Transverse colon (tissue), 4 donors: ENCODE results near the gene SDHB. TPM values are rescaled to one million over a fixed set of nuclear protein-coding genes. Genes with fewer than 3 reads are reported as not detected.

Experiments used
- DNase-seq: peaks from one replicate; pipeline ENCODE4 v3.0.0-alpha.2; 2019
- H3K27ac ChIP-seq, 4 donors: fragments of 200-600 bp; sonication (generic); 2 replicates each; pipeline ENCODE4 v1.5.1; 2016 to 2018; ENCODE audit warnings: inconsistent platforms in 4 of 4
- H3K27me3 ChIP-seq: fragments of 200-600 bp; sonication (generic); 2 replicates; pipeline ENCODE4 v1.5.1; 2017; ENCODE audit warnings: inconsistent platforms
- H3K36me3 ChIP-seq, 4 donors: fragments of 200-600 bp; sonication (generic); 2 replicates each; pipeline ENCODE4 v1.5.1; 2017 to 2019; ENCODE audit warnings: inconsistent platforms in 4 of 4
- H3K4me1 ChIP-seq, 4 donors: fragments of 200-600 bp; sonication (generic); 2 replicates each; pipeline ENCODE4 v1.5.1; 2017 to 2020; ENCODE audit warnings: inconsistent platforms in 4 of 4
- H3K4me3 ChIP-seq, 4 donors: fragments of 200-600 bp; sonication (generic); 1 replicate in 1 of 4; 2 replicates in 3 of 4; pipeline versions ENCODE4 v1.5.1 to v1.6.1; 2017 to 2019; ENCODE audit warnings: inconsistent platforms in 4 of 4
- H3K9me3 ChIP-seq, 2 donors: fragments of 200-600 bp; sonication (generic); 2 replicates each; pipeline ENCODE4 v1.5.1; 2017 to 2019; ENCODE audit warnings: inconsistent platforms in 2 of 2
- EP300 ChIP-seq: sonication (generic); formaldehyde crosslinking; IDR thresholded peaks from one replicate; pipeline ENCODE4 v1.6.1; 2017; ENCODE audit warnings: antibody characterized with exemption, low read depth
- POLR2A ChIP-seq: fragments of 450-650 bp; IDR thresholded peaks from one replicate; pipeline ENCODE4 v1.6.1; 2016; ENCODE audit warnings: antibody characterized with exemption, mild to moderate bottlenecking, moderate library complexity
- POLR2AphosphoS5 ChIP-seq, 3 donors: sonication (generic); formaldehyde crosslinking; IDR thresholded peaks; one replicate each; pipeline ENCODE4 v1.6.1; 2016; ENCODE audit warnings: antibody characterized with exemption in 3 of 3
- WGBS, 2 donors: methylation state at CpG; one replicate each; pipeline ENCODE4 v1.1.5; 2018; ENCODE audit warnings: low coverage in 1 of 2; 5-methylcytosine and 5-hydroxymethylcytosine counted together
- in situ Hi-C, 4 donors: fragments of 200-750 bp; cut with MboI; loops; one replicate each; pipeline versions ENCODE4 v1.15.0 to v1.15.1; 2017; ENCODE audit warnings: low sequenced_read_pairs in 3 of 4, low pct_ligation_motif_present in 1 of 4, low pct_unique_long_range_greater_than_20kb in 1 of 4
- intact Hi-C: fragments of 100-400 bp; cut with DNase I; formaldehyde crosslinking; loops from one replicate; pipeline ENCODE4 v1.15.1; 2023; ENCODE audit warnings: low total_unique reads
- total RNA-seq, 4 donors: library from RNA; depleted of rRNA; stranded (reverse); fragments of >200 nt; gene quantifications; one replicate each; pipeline ENCODE4 v1.1.0, GENCODE V29; 2016
- TF ChIP-seq, protein P1 (sequence below), 5 experiments: fragments of 200-600 bp in 3 of 5; fragments of 450-650 bp in 2 of 5; sonication (generic) in 3 of 5; IDR thresholded peaks; 1 replicate in 2 of 5; 2 replicates in 3 of 5; pipeline ENCODE4 v1.5.1; 2016 to 2017; ENCODE audit warnings: antibody characterized with exemption in 5 of 5, inconsistent platforms in 3 of 5, mild to moderate bottlenecking in 2 of 5, moderate library complexity in 1 of 5

The SDHB gene
- total RNA-seq = 100 to 1,000 TPM in 3 of 4 donors, 10 to 100 TPM in 1; 98.7 to 266 (median 153) TPM

DNA sequence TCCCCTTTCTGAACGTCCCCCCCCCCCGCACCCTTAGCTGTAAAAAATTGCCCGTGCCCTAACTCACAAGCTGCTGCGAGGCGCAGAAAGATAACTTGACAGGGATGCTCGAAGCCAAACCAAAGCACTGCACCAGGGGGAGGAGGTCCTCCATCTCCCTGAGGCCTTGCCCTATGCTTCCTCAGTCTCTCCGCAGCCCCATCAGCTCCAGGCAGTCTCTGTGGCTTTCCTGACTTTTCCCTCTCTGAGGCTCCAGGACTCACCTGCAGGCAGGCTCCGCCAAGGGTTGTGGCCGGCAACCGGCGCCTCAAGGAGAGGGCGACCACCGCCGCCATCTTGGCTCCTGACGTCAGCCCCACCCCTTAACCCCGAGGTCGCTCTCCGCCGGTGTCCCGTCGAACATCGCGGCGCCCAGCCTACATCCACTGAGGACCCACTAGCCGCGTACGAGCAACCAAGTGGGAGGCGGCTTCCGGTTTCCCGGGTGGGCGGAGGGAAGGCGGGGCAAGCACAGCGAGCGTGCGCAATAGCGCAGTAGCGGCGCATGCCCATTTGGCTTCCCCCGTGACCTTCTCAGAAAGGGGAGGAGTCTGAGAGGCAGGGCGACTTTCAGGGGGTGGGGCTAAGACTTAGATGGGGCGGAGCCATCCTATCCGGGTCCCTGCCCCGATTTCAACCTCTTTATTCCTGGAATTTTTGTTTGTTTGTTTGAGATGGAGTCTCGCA lies at the start of gene SDHB:
Gene SDHB, minus strand, starts transcription at position 348 of the 726 bp plus-strand sequence. Its CDS starts 13 bp downstream, at position 335.
- TF ChIP-seq POLR2AphosphoS5 (IDR thresholded peaks at IDR 0.05) (peak; percentile 97 to 99 (median 97)), POLR2A (peak; percentile 96), EP300 (no peak)
- TF ChIP-seq, protein P1, sequence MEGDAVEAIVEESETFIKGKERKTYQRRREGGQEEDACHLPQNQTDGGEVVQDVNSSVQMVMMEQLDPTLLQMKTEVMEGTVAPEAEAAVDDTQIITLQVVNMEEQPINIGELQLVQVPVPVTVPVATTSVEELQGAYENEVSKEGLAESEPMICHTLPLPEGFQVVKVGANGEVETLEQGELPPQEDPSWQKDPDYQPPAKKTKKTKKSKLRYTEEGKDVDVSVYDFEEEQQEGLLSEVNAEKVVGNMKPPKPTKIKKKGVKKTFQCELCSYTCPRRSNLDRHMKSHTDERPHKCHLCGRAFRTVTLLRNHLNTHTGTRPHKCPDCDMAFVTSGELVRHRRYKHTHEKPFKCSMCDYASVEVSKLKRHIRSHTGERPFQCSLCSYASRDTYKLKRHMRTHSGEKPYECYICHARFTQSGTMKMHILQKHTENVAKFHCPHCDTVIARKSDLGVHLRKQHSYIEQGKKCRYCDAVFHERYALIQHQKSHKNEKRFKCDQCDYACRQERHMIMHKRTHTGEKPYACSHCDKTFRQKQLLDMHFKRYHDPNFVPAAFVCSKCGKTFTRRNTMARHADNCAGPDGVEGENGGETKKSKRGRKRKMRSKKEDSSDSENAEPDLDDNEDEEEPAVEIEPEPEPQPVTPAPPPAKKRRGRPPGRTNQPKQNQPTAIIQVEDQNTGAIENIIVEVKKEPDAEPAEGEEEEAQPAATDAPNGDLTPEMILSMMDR (IDR thresholded peaks at IDR 0.05) = no peak

GRCh38 chr1:17102232-17102631 lies 48.4 kb upstream of the SDHB start:
- Histone ChIP-seq H3K9me3 (no peaks in the 10 kb centered on the region), H3K27me3 (no peaks in the 10 kb centered on the region), H3K27ac (no peak overlapping the region), H3K4me3 (no peak overlapping the region), H3K4me1 (peaks cover 0 to 18% (median 2%) of the 10 kb centered on the region in 4 donors), H3K36me3 (no peaks in the 10 kb centered on the region)
- no peak for DNase-seq
- WGBS, 2 donors = 71 to 100% methylated on average over 1 to 2 of the region's 2 CpGs
- in situ Hi-C loops (no loop called here), intact Hi-C loops (no loop called here)
- TF ChIP-seq POLR2A = no peak
- TF ChIP-seq, protein P1 (IDR thresholded peaks at IDR 0.05) = no peak
- TF ChIP-seq EP300 = no peak
- no peak for TF ChIP-seq POLR2AphosphoS5 (IDR thresholded peaks at IDR 0.05)

More for the DNA sequence above, at the start of gene SDHB:
- Histone ChIP-seq H3K4me3 (peak within 1 kb of the TSS; percentile 46 to 96 (median 61)), H3K9me3 (no peaks in the 10 kb centered on the region), H3K36me3 (peaks cover 0 to 8% (median 0%) of the 10 kb centered on the region in 4 donors), H3K27ac (peak within 1 kb of the TSS; percentile 89 to 95 (median 91)), H3K27me3 (no peaks in the 10 kb centered on the region), H3K4me1 (peaks cover 8 to 30% (median 15%) of the 10 kb centered on the region in 4 donors)
- DNase-seq = peak; percentile 99
- in situ Hi-C loops = no loop called here
- 1% methylated on average over 33 of the region's 44 CpGs; no CpG with 5 or more reads in 1 of the 2 donors for WGBS, 2 donors
- intact Hi-C loops = no loop called here

- 78% methylated on average over 4 of the region's 4 CpGs; no CpG with 5 or more reads in 1 of the 2 donors for WGBS, 2 donors
- intact Hi-C loops (no loop called here), in situ Hi-C loops (no loop called here)
- no peak for DNase-seq
- H3K9me3 ChIP-seq = no peaks in the 10 kb centered on the region
- no peaks in the 10 kb centered on the region for H3K36me3 ChIP-seq
- TF ChIP-seq, protein P1 (IDR thresholded peaks at IDR 0.05) = no peak
- no peak for TF ChIP-seq EP300
- no peak for TF ChIP-seq POLR2AphosphoS5 (IDR thresholded peaks at IDR 0.05)
- no peak for TF ChIP-seq POLR2A
- H3K4me1 ChIP-seq = peaks cover 0 to 18% (median 2%) of the 10 kb centered on the region in 4 donors
- H3K27me3 ChIP-seq = no peaks in the 10 kb centered on the region
- no peak overlapping the region for H3K4me3 ChIP-seq
- no peak overlapping the region for H3K27ac ChIP-seq
Observed at GRCh38 chr1:17101261-17101660, 47.4 kb upstream of the SDHB start.

DNA sequence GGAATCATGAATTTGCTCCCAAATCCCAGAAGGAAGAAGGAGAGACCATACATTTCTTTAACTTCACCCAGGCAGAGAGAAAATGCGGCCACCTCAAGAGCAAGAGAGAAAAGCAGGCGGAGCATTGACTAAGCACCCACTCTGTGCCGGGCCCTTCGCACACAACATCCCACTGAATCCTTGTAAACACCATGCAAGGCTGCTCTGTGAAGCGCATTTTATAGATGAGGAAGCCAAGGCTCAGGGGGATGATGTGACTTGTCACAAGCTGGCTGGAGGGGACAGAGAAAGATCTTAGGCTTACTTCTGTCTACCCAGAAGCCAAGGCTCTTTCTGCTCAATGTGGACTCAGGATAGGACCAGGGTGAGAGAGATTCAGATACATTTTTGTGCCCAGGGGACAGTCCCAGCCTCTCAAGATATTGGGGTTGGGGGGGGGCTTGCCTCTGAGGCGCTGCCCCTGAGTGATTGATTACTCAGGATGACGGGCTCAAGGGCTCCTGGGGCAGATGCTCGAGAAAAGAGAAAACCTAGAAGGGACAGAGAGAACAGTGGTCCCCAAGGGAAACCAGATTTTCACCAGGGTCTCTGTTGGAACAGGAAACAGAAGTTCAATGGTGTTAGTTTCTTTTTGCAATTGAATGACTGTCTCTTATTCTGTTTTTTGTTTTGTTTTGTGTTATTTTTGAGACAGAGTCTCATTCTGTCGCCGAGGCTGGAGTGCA lies 45.9 kb upstream of the SDHB start:
- no peak for DNase-seq
- Histone ChIP-seq H3K36me3 (no peaks in the 10 kb centered on the region), H3K27me3 (no peaks in the 10 kb centered on the region), H3K27ac (no peak overlapping the region), H3K4me3 (no peak overlapping the region), H3K9me3 (no peaks in the 10 kb centered on the region), H3K4me1 (peaks cover 0 to 18% (median 2%) of the 10 kb centered on the region in 4 donors)
- no peak for TF ChIP-seq POLR2AphosphoS5 (IDR thresholded peaks at IDR 0.05)
- no peak for TF ChIP-seq EP300
- no peak for TF ChIP-seq POLR2A
- TF ChIP-seq, protein P1 (IDR thresholded peaks at IDR 0.05) = no peak
- intact Hi-C loops (no loop called here), in situ Hi-C loops (no loop called here)
- 66 to 76% methylated on average over 7 to 10 of the region's 10 CpGs for WGBS, 2 donors
